H1 (cell line): ENCODE data around the gene HTR4. TPM values are rescaled to one million over a fixed set of nuclear protein-coding genes. Genes with fewer than 3 reads are reported as not detected.

Experiments used
- BRCA1 ChIP-seq: IDR thresholded peaks from 2 replicates; pipeline ENCODE4 v1.6.1; 2012; ENCODE audit warnings: low read depth, low read length, improper control_type of control experiment
- CEBPB ChIP-seq: IDR thresholded peaks from 2 replicates; pipeline ENCODE4 v1.6.1; 2012; ENCODE audit warnings: low read depth, low read length
- CHD7 ChIP-seq: fragments of 300-600 bp; sonication (generic); IDR thresholded peaks from 2 replicates; pipeline ENCODE4 v1.7.1; 2012; ENCODE audit warnings: low read length, moderate library complexity, mild to moderate bottlenecking, inconsistent platforms; ENCODE audit not compliant: insufficient replicate concordance
- polyA plus RNA-seq, 7 experiments: library from polyadenylated mRNA; depleted of rRNA in 3 of 7; stranded (reverse) in 5 of 7; unstranded in 2 of 7; fragments of >200 nt in 5 of 7; fragments of 200-250 nt in 2 of 7; gene quantifications; 1 replicate in 5 of 7; 2 replicates in 1 of 7; 4 replicates in 1 of 7; pipeline versions ENCODE4 v1.2.1 to v1.2.3, GENCODE V29; 2011 to 2013; ENCODE audit warnings: missing spikeins in 2 of 7, mixed read lengths in 2 of 7
- total RNA-seq: library from RNA; stranded (reverse); fragmentation: NEBNext Ultra II Directional; extraction: Animal tissue kit (Norgen Biotek cat#: 25700); gene quantifications from 2 replicates; pipeline ENCODE4 v1.2.1, GENCODE V29; 2021

Gene HTR4
- total and polyA plus RNA-seq, 2 of the 8 experiments (the other 6 are each of a cell fraction or from before 2014, with no cell fraction given), result not detected

- TF ChIP-seq BRCA1, result no peak
- no peak for TF ChIP-seq CEBPB
- TF ChIP-seq CHD7, result no peak
Measured at GRCh38 chr5:148684528-148684927, 30.2 kb upstream of the HTR4 start (continued).
